Activated CD4-positive, alpha-beta T cell treated with anti-CD3 and anti-CD28 coated beads for 24 hours (primary cell): Measurements from ENCODE around the gene CHTF8.

Experiments used
- DNase-seq, 2 donors: peaks; one replicate each; pipeline ENCODE4 v3.0.0-alpha.2; 2020; ENCODE audit warnings: low read depth in 2 of 2

The CHTF8 gene

DNA sequence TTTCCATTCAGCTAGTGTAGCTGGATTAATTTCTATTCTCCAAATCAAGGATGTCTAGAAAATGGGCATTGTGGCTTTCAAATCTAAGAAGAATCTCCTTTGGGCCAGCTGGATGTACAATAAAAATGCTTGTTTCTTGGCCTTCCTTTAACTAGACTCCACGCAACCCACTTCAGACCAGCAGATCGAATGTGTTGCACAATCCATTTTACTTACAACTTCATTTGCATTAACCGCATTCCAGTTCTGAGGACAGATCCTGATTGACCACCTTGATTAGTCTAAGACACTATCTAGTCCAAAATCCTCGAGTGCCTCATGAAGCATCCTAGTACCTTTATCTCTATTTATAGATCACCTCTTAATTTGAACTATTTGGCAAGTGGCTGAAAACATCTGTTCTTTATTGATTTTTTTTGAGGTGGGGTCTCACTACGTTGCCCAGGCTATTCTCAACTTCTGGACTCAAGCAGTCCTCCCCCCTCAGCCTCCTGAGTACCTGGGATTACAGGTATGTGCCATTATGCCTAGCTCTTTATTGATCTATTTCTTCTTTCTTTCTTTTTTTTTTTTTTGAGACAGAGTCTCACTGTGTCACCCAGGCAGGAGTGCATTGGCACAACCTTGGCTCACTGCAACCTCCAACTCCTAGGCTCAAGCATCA is 47.2 kb downstream of the CHTF8 start:
- no peak for DNase-seq

DNA sequence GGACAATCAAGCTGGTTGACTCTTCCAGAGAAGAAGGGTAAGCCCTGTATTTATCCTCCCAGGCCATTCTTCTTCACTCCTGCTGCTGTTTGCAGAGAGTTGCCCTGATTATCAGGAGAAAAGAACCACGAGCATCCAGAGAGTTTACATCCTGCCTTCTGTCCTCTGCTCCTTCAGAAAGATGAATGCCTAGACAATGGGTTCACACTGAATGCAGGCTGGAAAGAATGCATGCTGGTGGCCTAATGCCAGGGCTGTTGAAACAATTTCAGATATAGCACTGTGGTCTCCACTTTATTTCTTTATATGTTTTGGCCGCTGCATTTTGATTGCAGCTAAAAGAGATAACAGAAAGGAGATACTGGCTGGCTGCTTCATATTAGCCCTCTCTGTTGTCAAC is 48.1 kb downstream of the CHTF8 start:
- DNase-seq, result no peak

DNA sequence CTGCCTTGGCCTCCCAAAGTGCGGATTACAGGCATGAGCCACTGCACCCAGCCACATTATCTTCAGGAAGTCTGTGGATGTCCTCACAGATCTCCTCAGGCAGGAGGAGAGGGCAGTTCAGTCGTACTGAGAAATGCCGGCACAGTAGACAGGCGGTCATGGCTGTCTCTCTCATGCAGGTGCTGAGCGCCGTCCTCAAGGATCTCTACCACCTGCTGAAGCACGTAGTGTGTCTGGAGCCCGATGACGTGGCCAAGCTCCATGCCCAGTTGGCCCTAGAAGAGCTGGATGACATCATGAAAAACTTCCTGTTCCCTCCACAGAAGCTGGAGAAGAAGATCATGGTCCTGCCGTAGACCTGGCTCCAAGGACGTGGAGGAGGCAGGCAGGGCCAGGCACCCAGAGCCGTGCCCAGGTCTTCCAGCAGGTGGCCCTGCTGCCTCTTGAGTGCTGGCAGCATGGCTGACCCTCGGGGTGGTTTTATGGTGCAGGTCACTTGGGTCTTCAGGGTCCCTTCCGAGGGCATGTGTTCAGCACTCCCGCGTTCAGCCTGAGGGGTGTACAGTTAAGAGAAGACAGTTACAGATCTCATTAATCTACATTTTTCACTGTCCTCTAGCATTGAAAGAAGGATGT is 49.0 kb downstream of the CHTF8 start:
- no peak for DNase-seq

DNA sequence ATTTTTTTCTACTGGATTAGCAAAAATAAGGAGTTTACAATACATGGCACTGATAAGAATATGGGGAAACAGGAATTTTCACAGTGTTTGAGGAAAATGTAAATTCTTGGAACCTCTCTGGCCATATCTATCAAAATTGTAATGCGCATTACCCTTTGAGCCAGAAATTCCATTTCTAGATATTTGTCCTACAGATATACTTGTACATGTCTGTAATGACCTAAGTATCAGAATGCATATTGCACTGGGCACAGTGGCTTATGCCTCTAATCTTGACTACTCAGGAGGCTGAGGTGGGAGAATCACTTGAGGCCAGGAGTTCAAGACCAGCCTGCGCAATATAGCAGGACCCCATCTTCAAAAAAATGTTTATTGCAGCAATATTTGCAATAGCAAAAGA is 52.7 kb downstream of the CHTF8 start:
- DNase-seq, result no peak

DNA sequence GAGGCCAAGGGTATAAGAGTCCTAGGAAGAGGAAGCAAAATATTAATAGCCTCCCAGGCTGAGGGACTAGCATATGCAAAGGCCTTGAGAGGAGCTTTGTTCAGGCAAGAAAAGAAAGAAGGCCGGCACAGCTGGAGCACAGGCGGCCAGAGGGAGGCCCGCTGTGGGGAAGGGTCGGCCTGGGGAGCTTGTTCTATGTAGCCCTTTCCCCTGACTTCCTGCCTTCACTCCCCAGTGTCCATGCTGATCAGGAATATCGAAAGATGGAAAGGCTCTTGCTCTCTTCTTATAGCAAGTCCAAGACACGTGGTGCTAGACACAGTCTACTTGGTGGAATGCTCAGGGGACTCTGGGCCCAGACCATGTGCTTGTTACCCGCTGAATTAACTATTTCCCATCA is 54.3 kb downstream of the CHTF8 start:
- DNase-seq, result no peak

DNA sequence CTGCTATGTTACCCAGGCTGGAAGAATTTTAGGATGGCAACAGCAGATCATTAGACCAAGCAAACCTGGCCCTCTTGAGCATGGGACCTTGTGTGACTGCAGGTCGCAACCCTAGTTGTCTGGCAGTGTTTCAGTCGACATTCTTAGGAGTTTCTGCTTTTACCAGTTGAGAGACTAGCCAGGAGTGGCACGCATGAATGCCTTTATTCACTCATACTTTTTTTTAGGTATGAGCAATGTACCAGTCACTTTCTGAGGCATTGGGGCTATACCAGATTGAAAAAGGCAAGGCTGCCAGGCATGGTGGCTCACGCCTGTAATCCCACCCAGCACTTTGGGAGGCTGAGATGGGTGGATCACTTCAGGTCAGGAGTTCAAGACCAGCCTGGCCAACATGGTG is 55.1 kb downstream of the CHTF8 start:
- DNase-seq, result no peak

DNA sequence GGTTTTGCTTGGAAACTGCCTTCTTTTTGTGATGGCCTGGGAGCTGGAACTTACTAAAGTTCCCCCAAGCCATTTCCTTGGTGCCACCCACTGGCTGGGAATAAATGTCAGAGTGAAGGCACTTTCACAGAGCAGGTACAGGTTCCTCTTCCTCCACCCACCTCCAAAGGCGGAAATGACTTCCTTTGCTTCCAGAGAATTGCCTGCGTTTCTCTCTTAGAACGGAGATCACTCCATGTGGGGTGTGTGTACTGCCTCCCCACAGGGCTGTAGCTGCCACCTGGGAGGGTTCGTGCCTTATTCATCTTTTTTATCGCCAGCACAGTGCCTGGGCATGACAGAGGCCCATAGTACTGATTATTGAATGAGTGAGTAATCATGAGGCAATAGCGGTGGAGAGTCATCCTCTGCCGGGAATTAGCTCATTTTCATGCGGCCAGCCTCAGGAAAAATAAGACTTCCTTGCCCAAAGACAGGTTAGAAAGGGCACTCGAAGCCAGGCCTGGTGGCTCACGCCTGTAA is 59.1 kb downstream of the CHTF8 start:
- DNase-seq, result no peak

DNA sequence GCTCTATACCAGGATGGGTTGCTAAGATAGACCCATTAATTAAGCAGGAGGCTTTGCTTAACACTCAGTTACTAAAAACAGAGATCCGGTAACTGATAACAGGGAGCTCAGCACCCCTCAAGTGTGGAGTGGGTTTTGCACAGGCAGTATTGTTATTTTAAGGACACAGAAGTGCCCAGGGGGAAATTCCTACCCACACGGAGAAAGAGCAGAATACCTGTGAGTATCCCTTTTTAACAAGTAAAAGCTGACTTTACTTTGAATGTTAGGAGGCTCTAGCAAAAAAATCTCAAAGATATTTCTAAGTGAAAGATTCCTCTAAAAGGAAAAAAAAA is 59.8 kb downstream of the CHTF8 start:
- DNase-seq, result no peak

DNA sequence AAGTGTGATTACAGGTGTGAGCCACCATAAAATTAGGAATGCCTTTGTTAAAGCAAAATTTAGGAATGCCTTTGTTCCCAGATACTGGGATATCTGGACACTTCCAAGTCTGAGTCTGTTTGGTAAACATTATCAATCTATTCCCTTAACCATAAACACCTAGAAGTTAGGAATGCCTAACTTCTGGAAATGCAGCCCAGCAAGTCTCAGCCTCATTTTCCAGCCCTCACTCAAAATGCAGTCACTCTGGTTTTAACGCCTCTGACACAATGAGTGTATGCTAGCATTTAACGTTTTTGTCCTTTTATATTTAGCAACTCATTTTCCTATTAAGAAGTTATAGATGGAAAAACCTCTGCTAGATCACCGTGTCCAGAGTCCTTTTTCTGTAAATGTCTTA is 61.4 kb downstream of the CHTF8 start:
- no peak for DNase-seq

DNA sequence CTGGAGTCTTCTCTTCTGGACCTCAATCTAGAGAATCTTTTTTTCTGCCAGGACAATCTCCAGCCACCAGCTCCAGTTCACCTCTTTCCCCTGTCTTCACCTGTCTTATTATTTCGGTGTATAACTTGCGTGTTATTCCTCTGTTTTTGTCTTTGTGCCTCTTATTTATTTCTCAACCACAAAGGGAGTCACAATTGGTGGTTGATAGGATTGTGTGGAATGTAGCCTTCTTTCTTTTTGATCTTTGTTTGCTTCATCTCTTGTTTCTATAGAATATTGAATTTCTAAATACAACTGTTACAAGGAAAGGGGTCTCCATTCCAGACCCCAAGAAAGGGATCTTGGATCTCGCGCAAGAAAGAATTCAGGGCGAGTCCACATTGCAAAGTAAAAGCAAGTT is 62.9 kb downstream of the CHTF8 start:
- no peak for DNase-seq
